Right lobe of liver (tissue), 6 donors: Measurements from ENCODE around the gene LXN. TPM values are rescaled to one million over a fixed set of nuclear protein-coding genes. Genes with fewer than 3 reads are reported as not detected.

ENCODE experiments used
- ATAC-seq, 4 donors: fragments of 200-7000 bp; cut with Tn5 transposase; one replicate each; pipeline ENCODE4 v1.9.1; 2020; ENCODE audit warnings: mild to moderate bottlenecking in 4 of 4, moderate library complexity in 4 of 4
- DNase-seq, 3 donors: peaks; one replicate each; pipeline ENCODE4 v3.0.0-alpha.2; 2020
- H3K27ac ChIP-seq, 3 donors: fragments of 200-600 bp; one replicate each; pipeline ENCODE4 v1.8.0; 2022
- H3K27me3 ChIP-seq, 2 donors: fragments of 200-600 bp; one replicate each; pipeline ENCODE4 v1.8.0; 2022
- H3K36me3 ChIP-seq, 4 donors: fragments of 200-600 bp; sonication (generic) in 1 of 4; one replicate each; pipeline versions ENCODE4 v1.5.1 to v1.8.0; 2017 to 2022; ENCODE audit warnings: control low read depth in 1 of 4
- H3K4me1 ChIP-seq, 4 donors: fragments of 200-600 bp; sonication (generic) in 1 of 4; one replicate each; pipeline versions ENCODE4 v1.5.1 to v1.8.0; 2017 to 2022; ENCODE audit warnings: control low read depth in 1 of 4
- H3K4me3 ChIP-seq, 3 donors: fragments of 200-600 bp; one replicate each; pipeline ENCODE4 v1.8.0; 2022
- H3K9me3 ChIP-seq, 4 donors: fragments of 200-600 bp; sonication (generic) in 1 of 4; one replicate each; pipeline versions ENCODE4 v1.5.1 to v1.8.0; 2017 to 2022; ENCODE audit warnings: control low read depth in 1 of 4
- POLR2A ChIP-seq: fragments of 450-650 bp; IDR thresholded peaks from one replicate; pipeline ENCODE4 v1.6.1; 2017; ENCODE audit warnings: antibody characterized with exemption, mild to moderate bottlenecking
- WGBS: methylation state at CpG from one replicate; pipeline ENCODE4 v1.1.6; 2018; ENCODE audit warnings: low coverage, low lambda C conversion rate; ENCODE audit not compliant: insufficient coverage; ENCODE audit errors: missing lambda C conversion rate; 5-methylcytosine and 5-hydroxymethylcytosine counted together
- intact Hi-C, 2 donors: fragments of 100-400 bp; cut with DNase I; formaldehyde crosslinking; loops; one replicate each; pipeline versions ENCODE4 v1.11.2 to v1.14.1; 2022
- total RNA-seq, 6 experiments: library from RNA; depleted of rRNA in 2 of 6; stranded (reverse); fragments of >200 nt in 2 of 6; fragmentation: NEBNext Ultra II Directional in 3 of 6; extraction: Animal tissue kit (Norgen Biotek cat#: 25700) in 3 of 6; gene quantifications; one replicate each; pipeline versions ENCODE4 v1.1.0 to v1.2.4, GENCODE V29; 2016 to 2023
- TF ChIP-seq, protein P1 (sequence below), 4 donors: fragments of 200-600 bp in 3 of 4; fragments of 450-650 bp in 1 of 4; IDR thresholded peaks; one replicate each; pipeline versions ENCODE4 v1.5.1 to v1.8.0; 2016 to 2022; ENCODE audit warnings: antibody characterized with exemption in 4 of 4, mild to moderate bottlenecking in 2 of 4
- donor health status: DM: no; HTN: yes; CAD: no.
- donor health status: DM: no; HTN: no; CAD: no.
- donor health status: DM: no; HTN: no; CAD: no.
- donor health status: DM: no; HTN: yes; CAD: no.
- donor health status: DM: no; HTN: yes; CAD: no.

Gene LXN
- total RNA-seq, 6 experiments from 2014 or later, result 0.84 to 3.4 (median 2.0) TPM

DNA sequence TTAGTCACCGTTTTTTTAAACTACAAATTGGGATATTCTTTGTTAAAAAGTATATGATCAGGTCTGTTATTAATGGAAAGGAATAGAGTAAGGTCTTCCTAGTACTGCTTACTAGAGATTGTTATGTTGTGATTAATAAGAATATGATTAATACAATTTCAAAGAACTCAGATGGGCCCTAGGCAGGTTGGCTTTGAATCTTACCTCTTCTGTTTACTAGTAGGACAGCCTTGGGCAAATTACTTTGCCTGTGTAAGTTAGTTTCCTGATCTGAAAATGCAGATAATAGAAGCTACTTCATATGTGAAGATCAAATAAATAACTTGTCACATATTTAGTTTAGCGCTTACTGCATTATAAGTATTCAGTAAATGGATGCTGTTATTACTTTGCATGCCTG, 21.3 kb downstream of the LXN start:
- Histone ChIP-seq H3K27ac (no peak overlapping the region), H3K4me1 (no peaks in the 10 kb centered on the region), H3K9me3 (no peaks in the 10 kb centered on the region), H3K4me3 (no peak overlapping the region), H3K36me3 (peaks cover 0 to 52% (median 9%) of the 10 kb centered on the region in 4 donors), H3K27me3 (no peaks in the 10 kb centered on the region)
- 91% methylated on average over 2 of the region's 2 CpGs for WGBS
- TF ChIP-seq, protein P1, sequence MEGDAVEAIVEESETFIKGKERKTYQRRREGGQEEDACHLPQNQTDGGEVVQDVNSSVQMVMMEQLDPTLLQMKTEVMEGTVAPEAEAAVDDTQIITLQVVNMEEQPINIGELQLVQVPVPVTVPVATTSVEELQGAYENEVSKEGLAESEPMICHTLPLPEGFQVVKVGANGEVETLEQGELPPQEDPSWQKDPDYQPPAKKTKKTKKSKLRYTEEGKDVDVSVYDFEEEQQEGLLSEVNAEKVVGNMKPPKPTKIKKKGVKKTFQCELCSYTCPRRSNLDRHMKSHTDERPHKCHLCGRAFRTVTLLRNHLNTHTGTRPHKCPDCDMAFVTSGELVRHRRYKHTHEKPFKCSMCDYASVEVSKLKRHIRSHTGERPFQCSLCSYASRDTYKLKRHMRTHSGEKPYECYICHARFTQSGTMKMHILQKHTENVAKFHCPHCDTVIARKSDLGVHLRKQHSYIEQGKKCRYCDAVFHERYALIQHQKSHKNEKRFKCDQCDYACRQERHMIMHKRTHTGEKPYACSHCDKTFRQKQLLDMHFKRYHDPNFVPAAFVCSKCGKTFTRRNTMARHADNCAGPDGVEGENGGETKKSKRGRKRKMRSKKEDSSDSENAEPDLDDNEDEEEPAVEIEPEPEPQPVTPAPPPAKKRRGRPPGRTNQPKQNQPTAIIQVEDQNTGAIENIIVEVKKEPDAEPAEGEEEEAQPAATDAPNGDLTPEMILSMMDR (IDR thresholded peaks at IDR 0.05), result no peak
- ATAC-seq (no peak), DNase-seq (no peak)
- intact Hi-C loops, result no loop called here

DNA sequence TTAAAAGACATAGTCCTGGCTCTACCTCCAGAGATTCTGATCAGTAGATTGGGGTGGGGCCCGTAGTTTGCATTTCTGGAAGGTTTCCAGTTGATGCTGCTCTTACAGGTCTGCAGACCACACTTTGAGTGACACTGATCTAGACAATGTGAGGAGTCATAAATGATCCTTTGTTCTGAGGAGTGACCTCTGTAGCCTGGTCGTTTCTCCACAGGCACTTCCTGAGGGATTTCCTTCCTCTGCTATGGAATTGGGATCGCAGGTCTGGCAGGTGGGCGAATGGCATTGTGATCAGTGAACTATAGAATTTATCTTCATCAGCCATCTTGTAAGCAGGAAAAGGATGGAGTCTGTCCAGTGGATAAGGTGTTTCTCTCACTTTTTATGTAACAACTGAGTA, 22.7 kb downstream of the LXN start:
- DNase-seq (no peak), ATAC-seq (peak in 2 of 4 donors; percentile 21 to 31)
- intact Hi-C loops, result no loop called here
- H3K36me3 ChIP-seq, result peaks cover 0 to 48% (median 9%) of the 10 kb centered on the region in 4 donors
- no peaks in the 10 kb centered on the region for H3K27me3 ChIP-seq
- H3K4me3 ChIP-seq, result no peak overlapping the region
- no peak overlapping the region for H3K27ac ChIP-seq
- TF ChIP-seq POLR2A, result no peak
- TF ChIP-seq, protein P1 (IDR thresholded peaks at IDR 0.05), result no peak
- peaks cover 0 to 12% (median 5%) of the 10 kb centered on the region in 4 donors for H3K4me1 ChIP-seq
- 46% methylated on average over 2 of the region's 4 CpGs for WGBS
- no peaks in the 10 kb centered on the region for H3K9me3 ChIP-seq

DNA sequence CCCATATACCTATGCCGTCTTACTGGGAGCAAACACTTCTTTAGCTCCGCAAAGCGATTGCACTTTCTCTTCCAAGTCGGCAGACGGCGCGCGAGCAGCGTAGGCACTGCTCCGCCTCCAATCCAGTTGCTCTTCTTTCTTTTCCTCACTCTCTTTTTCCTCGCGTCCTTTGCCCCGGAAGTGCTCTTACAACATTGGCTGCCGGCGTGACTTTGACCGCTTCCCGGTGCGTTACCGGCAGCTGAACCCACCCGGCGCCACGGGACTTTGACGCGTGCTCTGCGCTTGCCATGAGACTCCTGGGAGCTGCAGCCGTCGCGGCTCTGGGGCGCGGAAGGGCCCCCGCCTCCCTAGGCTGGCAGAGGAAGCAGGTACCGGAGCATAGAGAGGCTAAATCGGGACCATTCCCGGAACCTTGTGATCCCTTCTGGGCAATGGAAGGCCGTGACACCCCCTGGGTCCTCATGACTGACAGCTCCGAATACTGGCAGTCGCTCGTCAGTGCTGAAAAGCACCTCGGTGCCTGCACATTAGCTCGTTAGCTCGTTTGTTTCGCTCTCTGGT, 28.0 kb downstream of the LXN start, which contains the start of gene GFM1:
TSS of gene GFM1 (plus strand) at position 183 of the 564 bp plus-strand sequence. CDS start at position 291, 108 bp downstream.
- H3K4me1 ChIP-seq, result peaks cover 0 to 12% (median 5%) of the 10 kb centered on the region in 4 donors
- TF ChIP-seq, protein P1 (IDR thresholded peaks at IDR 0.05), result peak; percentile 61 to 98 (median 97)
- TF ChIP-seq POLR2A, result peak; percentile 54
- H3K36me3 ChIP-seq, result peaks cover 0 to 13% (median 0%) of the 10 kb centered on the region in 4 donors
- intact Hi-C loops, result no loop called here
- peak within 1 kb of the TSS; percentile 52 to 98 (median 95) for H3K4me3 ChIP-seq
- DNase-seq (peak; percentile 91 to 95 (median 93)), ATAC-seq (peak; percentile 99 to 100 (median 99))
- under 1% methylated on average over 37 of the region's 42 CpGs for WGBS
- H3K27me3 ChIP-seq, result no peaks in the 10 kb centered on the region
- no peaks in the 10 kb centered on the region for H3K9me3 ChIP-seq
- H3K27ac ChIP-seq, result peak within 1 kb of the TSS; percentile 60 to 75 (median 70)

DNA sequence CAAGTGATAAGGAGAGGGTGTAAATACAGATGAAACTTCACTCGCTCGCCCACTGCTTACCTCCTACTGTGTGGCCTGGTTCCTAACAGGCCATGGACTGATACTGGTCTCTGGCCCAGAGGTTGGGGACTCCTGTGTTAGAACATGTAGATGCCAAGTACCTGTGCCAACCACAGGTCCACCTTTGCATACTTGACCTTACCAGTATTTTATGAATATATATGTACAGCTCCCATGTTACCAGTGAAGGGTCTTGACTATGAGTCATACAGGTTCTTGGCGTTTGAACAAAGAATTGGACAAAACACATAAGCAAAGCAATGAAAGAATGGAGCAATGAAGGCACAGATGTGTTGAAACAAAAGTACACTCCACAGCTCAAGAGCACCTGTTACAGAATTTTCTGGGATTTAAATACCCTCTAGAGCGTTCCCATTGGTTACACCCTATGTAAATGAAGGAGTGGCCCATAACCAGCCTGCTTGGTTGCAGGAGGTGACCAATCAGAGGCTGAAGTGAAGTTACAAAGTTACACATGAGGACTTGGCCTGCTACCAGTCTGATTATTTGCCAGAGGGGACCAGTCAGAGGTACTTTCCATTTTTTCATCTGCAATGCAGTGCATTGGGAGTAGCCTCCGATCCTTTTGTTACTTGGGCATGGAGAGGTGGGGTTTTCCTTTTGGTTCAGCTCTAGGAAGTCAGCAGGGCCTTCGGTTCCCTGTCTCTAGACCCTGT, 29.8 kb downstream of the LXN start:
- no peak overlapping the region for H3K27ac ChIP-seq
- no peaks in the 10 kb centered on the region for H3K27me3 ChIP-seq
- H3K4me3 ChIP-seq, result no peak overlapping the region
- no peak for DNase-seq
- H3K36me3 ChIP-seq, result peaks cover 0 to 4% (median 0%) of the 10 kb centered on the region in 4 donors
- TF ChIP-seq, protein P1 (IDR thresholded peaks at IDR 0.05), result no peak
- no peak for TF ChIP-seq POLR2A
- WGBS, result 51% methylated on average over 5 of the region's 6 CpGs
- no peak for ATAC-seq
- peaks cover 0 to 12% (median 5%) of the 10 kb centered on the region in 4 donors for H3K4me1 ChIP-seq
- H3K9me3 ChIP-seq, result no peaks in the 10 kb centered on the region
- intact Hi-C loops, result no loop called here
